GM12801 (cell line): Measurements from ENCODE around the gene GPR157.

Experiments
- TF ChIP-seq, protein P1 (sequence below): IDR thresholded peaks from one replicate; pipeline ENCODE4 v1.5.1; 2011; ENCODE audit warnings: control low read depth; ENCODE audit not compliant: insufficient read length; ENCODE audit errors: extremely low read depth

Gene GPR157

DNA sequence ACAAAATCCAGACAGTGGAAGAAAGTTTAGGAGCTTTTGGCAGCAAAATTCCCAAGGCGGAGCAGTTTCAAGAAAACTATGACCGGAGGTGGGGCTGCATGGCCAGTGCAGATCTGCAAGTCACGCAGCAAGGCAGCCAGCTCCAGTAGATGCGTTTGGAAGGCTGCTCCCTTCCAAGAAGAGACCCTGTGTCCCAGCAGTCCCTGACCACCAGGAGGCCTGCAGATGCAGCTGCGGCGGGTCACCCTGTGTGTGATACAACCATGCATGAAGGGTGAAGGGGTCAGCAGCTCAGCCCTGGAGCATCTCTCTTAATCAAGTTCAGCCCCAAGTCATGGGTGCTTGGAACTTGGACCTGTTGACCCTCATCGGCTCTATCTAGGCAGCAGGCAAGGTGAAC, 29.3 kb downstream of the GPR157 start:
- TF ChIP-seq, protein P1, sequence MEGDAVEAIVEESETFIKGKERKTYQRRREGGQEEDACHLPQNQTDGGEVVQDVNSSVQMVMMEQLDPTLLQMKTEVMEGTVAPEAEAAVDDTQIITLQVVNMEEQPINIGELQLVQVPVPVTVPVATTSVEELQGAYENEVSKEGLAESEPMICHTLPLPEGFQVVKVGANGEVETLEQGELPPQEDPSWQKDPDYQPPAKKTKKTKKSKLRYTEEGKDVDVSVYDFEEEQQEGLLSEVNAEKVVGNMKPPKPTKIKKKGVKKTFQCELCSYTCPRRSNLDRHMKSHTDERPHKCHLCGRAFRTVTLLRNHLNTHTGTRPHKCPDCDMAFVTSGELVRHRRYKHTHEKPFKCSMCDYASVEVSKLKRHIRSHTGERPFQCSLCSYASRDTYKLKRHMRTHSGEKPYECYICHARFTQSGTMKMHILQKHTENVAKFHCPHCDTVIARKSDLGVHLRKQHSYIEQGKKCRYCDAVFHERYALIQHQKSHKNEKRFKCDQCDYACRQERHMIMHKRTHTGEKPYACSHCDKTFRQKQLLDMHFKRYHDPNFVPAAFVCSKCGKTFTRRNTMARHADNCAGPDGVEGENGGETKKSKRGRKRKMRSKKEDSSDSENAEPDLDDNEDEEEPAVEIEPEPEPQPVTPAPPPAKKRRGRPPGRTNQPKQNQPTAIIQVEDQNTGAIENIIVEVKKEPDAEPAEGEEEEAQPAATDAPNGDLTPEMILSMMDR: no peak

DNA sequence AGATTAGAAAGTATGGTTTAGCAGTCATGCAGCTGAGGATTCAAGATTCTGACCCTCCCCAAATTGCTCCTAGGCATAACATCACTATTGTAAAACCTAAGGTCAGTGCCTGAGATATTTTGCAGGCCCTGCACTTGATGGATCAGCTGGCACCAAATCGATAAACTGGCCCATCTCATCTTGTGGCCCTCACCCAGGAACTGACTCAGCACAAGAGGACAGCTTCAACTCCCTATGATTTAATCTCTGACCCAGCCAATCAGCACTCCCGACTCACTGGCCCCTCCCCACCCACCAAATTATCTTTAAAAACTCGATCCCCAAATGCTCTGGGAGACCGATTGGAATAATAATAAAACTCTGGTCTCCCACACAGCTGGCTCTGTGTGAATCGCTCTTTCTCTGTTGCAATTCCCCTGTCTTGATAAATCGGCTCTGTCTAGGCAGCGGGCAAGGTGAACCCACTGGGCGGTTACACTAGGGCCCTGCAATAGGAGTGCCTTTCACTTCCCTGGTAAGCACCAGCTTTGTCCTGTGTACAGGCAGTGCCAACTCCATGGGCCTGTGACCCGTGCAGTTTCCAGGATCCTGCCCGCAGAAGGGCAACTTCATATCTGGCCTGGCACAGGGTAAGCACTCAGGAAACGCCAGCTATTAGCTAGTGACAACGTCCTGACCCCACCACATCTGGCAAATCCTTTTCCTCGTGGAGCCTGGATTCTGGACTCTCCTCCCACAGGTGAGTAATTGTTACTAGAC, 30.8 kb downstream of the GPR157 start:
- TF ChIP-seq, protein P1: no peak

DNA sequence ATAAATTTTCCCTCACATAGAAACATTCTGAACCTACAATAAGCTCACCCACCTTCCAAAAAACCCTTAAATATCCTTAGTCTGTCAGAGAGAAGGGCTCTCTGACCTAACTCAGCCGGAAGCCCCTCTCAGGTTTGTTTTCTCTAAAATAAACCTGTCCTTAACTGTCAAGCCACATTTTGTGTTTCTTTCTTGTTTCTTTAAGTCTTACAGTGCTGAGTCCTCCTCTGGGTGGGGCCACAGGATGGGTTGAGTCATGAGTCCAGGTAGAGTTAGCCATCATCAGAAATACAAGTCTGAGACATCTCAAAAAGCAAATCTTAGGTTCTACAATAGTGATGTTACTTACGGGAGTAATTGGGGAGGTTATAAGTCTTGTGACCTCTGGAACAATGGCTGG, 33.1 kb downstream of the GPR157 start:
- TF ChIP-seq, protein P1: no peak

DNA sequence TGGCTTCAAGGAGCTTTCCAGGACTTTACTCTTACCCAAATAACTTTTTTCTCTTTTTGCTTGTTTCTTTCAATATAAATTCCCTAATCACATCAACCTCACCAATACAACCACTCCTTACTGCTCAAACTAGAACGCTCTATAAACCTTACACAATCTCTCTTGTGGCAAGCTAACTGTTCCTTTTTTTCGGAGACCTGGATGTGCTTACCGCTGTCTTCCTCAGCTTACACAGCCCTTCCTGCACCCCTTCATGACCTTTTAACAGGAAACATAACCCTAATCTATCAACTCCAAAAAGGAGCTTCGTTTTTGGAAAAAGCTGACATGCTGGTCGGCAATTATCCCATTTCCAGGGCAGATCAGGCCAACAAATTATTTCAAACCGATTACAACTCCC, 35.3 kb downstream of the GPR157 start:
- TF ChIP-seq, protein P1: no peak

- TF ChIP-seq, protein P1: no peak
Observed at GRCh38 chr1:9093091-9093490, 35.8 kb downstream of the GPR157 start.

DNA sequence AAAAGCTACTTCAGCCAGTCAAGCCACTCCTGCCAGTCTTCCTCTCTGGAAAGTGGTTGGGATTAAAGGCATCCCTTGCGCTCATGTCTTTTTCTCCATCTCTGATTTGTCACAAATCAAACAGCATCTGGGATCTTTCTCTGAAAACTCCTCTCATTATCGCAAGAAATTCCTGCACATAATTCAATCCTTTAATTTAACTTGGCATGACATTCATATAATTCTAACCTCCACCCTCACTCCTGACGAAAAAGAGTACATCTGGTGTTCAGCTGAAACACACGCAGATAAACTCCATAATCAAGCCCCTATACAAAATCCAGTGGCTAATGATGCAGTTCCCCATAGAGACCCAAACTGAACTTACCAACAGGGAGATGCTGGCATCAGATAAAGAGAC, 40.1 kb downstream of the GPR157 start:
- TF ChIP-seq, protein P1: no peak

DNA sequence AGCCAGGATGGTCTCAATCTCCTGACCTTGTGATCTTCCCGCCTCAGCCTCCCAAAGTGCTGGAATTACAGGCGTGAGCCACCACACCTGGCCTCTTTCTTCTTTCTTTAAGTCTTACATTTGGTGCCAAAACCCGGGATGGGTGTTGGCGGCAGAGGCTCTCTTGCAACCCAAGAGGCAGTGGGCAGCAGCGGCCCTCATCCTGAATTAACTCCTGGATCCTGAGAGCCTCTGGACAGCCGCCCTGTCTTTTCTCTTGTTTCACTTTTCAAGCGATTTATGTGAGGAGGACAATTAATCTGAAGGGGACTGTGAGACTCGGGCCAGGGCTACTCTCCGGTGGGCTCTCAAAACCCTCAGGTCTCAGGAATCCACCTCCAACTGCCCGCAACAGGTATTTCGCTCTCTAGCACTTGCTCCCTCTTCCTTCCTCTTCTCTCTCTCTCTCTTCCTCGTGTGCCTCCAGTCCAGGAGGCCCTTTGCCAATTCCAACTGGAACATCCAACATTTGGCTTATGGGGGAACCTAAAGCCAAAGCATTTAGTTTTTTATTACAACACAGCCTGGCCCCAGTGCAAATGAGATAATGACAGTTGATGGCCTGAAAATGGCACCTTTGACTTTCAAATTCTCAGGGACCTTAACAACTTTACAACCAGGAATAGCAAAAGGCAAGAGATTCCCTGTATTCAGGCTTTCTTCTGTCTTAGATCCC, 41.3 kb downstream of the GPR157 start:
- TF ChIP-seq, protein P1: no peak
